Adrenal gland (tissue), 12 donors: ENCODE measurements around the gene NREP. TPM values are rescaled to one million over a fixed set of nuclear protein-coding genes. Genes with fewer than 3 reads are reported as not detected.
A peak's percentile ranks its signal among the peaks of the same experiment; 100 is the strongest.

Experiments
- DNase-seq, 7 donors: peaks; one replicate each; pipeline ENCODE4 v3.0.0-alpha.2; 2019 to 2020
- H3K27ac ChIP-seq, 5 donors: fragments of 200-600 bp; sonication (generic) in 4 of 5; 1 replicate in 3 of 5; 2 replicates in 2 of 5; pipeline versions ENCODE4 v1.5.1 to v1.8.0; 2016 to 2020; ENCODE audit warnings: mild to moderate bottlenecking in 1 of 5
- H3K27me3 ChIP-seq: fragments of 200-600 bp; 2 replicates; pipeline ENCODE4 v1.8.0; 2021
- H3K36me3 ChIP-seq, 2 donors: fragments of 200-600 bp; replicated peaks in 1 of 2; 1 replicate in 1 of 2; 2 replicates in 1 of 2; pipeline versions ENCODE4 v1.5.1 to v1.8.0; 2018 to 2022
- H3K4me1 ChIP-seq, 2 donors: fragments of 200-600 bp; replicated peaks in 1 of 2; 1 replicate in 1 of 2; 2 replicates in 1 of 2; pipeline versions ENCODE4 v1.5.1 to v1.8.0; 2018 to 2021
- H3K4me3 ChIP-seq, 4 donors: fragments of 200-600 bp; sonication (generic) in 3 of 4; one replicate each; pipeline ENCODE4 v1.5.1; 2016 to 2018
- H3K9me3 ChIP-seq, 3 donors: fragments of 200-600 bp; sonication (generic) in 1 of 3; replicated peaks in 1 of 3; 1 replicate in 2 of 3; 2 replicates in 1 of 3; pipeline versions ENCODE4 v1.5.1 to v1.8.0; 2016 to 2021
- POLR2A ChIP-seq, 2 donors: fragments of 450-650 bp; IDR thresholded peaks; one replicate each; pipeline ENCODE4 v1.6.1; 2017; ENCODE audit warnings: antibody characterized with exemption in 2 of 2, mild to moderate bottlenecking in 2 of 2, moderate library complexity in 1 of 2
- WGBS, 4 donors: extraction: QIAGEN DNeasy Blood & Tissue Kit in 2 of 4; methylation state at CpG; one replicate each; pipeline versions ENCODE4 v1.1.5 to v1.1.7; 2013 to 2017; 5-methylcytosine and 5-hydroxymethylcytosine counted together
- intact Hi-C, 2 donors: fragments of 100-400 bp; cut with DNase I; formaldehyde crosslinking; loops; one replicate each; pipeline versions ENCODE4 v1.14.1 to v1.15.0; 2022 to 2023
- polyA plus RNA-seq, 3 donors: library from polyadenylated mRNA; stranded (reverse); fragments of 200-250 nt in 2 of 3; fragments of 350-450 nt in 1 of 3; fragmentation: Illumina TruSeq in 1 of 3; extraction: RNeasy Lipid Tissue Mini Kit (QIAGEN cat#74804) in 1 of 3; gene quantifications; one replicate each; pipeline ENCODE4 v1.2.3, GENCODE V29; 2013 to 2014
- total RNA-seq, 9 donors: library from RNA; depleted of rRNA in 4 of 9; stranded (reverse); fragments of >200 nt in 4 of 9; fragments of 120-200 nt in 1 of 9; fragmentation: NEBNext Ultra II Directional in 1 of 9; extraction: Animal tissue kit (Norgen Biotek cat#: 25700) in 1 of 9; gene quantifications; one replicate each; pipeline versions ENCODE4 v1.1.0 to v1.2.4, GENCODE V29; 2013 to 2023
- TF ChIP-seq, protein P1 (sequence below), 6 experiments: fragments of 450-650 bp in 4 of 6; fragments of 200-600 bp in 2 of 6; sonication (generic) in 1 of 6; IDR thresholded peaks; 1 replicate in 5 of 6; 2 replicates in 1 of 6; pipeline versions ENCODE4 v1.5.1 to v1.8.0; 2016 to 2021; ENCODE audit warnings: antibody characterized with exemption in 6 of 6, mild to moderate bottlenecking in 2 of 6, moderate library complexity in 1 of 6
- donor health status: healthy with polysubstance abuse.
- donor health status: Bipolar disorder and iron deficiency.
- donor health status: DM: yes; HTN: yes; CAD: no.
- donor health status: DM: no; HTN: no; CAD: no.
- donor health status: DM: no; HTN: no; CAD: no.
- donor health status: DM: yes; HTN: yes; CAD: no.

NREP gene
- total and polyA plus RNA-seq, 12 donors = 11.4 to 247 (median 52.8) TPM

DNA sequence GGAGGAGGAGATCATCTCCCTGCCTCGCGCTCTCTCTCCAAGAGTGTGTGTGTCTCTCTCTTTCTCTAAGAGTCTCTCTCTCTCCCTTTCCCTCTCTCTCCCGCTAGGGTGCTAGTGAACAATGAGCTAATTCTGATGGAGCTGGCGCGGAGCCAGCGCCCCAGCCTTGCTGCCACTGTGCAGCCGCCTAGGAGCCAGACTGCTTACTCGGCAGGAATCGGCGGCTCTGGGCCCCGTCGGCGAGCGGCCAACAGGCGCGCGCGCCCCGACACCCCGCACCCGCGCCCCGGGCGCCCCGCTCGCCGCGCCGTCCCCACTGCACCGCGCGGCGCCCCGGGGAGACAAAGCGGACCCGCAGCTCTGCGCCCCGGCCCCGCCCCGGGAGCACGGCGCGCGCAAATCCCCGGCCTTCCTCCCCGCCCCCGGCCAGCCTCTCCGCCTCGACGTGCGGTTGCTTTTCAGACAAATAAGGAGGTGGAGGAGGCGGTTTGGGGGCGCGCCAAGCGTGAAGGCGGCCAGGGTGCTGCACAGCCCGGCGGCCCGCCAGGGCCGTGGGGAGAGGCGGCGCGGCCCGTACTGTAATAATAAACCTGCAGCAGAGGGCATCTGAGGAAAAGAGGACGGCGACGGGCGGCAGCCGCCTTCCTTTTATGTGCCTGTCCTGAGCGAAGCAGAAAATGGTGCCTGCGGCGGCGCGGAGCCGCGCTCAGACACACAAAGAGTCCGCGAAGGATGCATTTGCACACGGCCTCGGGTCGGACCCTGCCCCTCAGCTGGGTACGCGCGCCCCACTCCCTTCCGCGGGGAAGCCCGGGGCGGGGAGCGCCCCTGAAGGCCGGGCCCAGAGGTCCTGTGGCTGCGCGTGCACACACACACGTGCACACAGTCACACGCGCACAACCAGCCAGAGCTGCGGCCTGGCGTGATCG lies 625 bp upstream of the NREP start:
- Histone ChIP-seq H3K4me3 (peak overlapping the region; percentile 22 to 70 (median 43)), H3K9me3 (no peaks in the 10 kb centered on the region), H3K4me1 (peaks cover 3 to 34% of the 10 kb centered on the region in 2 donors), H3K36me3 (no peaks in the 10 kb centered on the region), H3K27me3 (no peaks in the 10 kb centered on the region), H3K27ac (peak overlapping the region; percentile 49 to 99 (median 92))
- DNase-seq = peak; percentile 92 to 97 (median 96)
- 0 to 1% (median 0%) methylated on average over 8 to 98 of the region's 98 CpGs for WGBS, 4 donors
- intact Hi-C loops = no loop called here
- TF ChIP-seq POLR2A (IDR thresholded peaks at IDR 0.05) = peak; percentile 22 to 81
- TF ChIP-seq, protein P1, sequence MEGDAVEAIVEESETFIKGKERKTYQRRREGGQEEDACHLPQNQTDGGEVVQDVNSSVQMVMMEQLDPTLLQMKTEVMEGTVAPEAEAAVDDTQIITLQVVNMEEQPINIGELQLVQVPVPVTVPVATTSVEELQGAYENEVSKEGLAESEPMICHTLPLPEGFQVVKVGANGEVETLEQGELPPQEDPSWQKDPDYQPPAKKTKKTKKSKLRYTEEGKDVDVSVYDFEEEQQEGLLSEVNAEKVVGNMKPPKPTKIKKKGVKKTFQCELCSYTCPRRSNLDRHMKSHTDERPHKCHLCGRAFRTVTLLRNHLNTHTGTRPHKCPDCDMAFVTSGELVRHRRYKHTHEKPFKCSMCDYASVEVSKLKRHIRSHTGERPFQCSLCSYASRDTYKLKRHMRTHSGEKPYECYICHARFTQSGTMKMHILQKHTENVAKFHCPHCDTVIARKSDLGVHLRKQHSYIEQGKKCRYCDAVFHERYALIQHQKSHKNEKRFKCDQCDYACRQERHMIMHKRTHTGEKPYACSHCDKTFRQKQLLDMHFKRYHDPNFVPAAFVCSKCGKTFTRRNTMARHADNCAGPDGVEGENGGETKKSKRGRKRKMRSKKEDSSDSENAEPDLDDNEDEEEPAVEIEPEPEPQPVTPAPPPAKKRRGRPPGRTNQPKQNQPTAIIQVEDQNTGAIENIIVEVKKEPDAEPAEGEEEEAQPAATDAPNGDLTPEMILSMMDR (IDR thresholded peaks at IDR 0.05) = peak; percentile 22 to 76 (median 60)

- H3K27ac ChIP-seq = peak overlapping the region in 3 of 5 donors; percentile 92 to 99 (median 96)
- peak in 1 of 2 donors; percentile 71 for TF ChIP-seq POLR2A (IDR thresholded peaks at IDR 0.05)
- TF ChIP-seq, protein P1 (IDR thresholded peaks at IDR 0.05) = peak in 2 of 6 experiments; percentile 8 to 14
- H3K4me3 ChIP-seq = peak overlapping the region in 2 of 4 donors; percentile 49 to 70
- no peaks in the 10 kb centered on the region for H3K27me3 ChIP-seq
- no peaks in the 10 kb centered on the region for H3K36me3 ChIP-seq
- H3K9me3 ChIP-seq = no peaks in the 10 kb centered on the region
- H3K4me1 ChIP-seq = peaks cover 3 to 34% of the 10 kb centered on the region in 2 donors
- WGBS, 4 donors = 0 to 8% (median 5%) methylated on average over 5 of the region's 5 CpGs
- DNase-seq = peak in 1 of 7 donors; percentile 33
- intact Hi-C loops = no loop called here
Measured at GRCh38 chr5:111755942-111756381, 1.0 kb downstream of the NREP start.

- no peak for TF ChIP-seq POLR2A (IDR thresholded peaks at IDR 0.05)
- TF ChIP-seq, protein P1 (IDR thresholded peaks at IDR 0.05) = no peak
- 52 to 64% (median 63%) methylated on average over 8 of the region's 8 CpGs for WGBS, 4 donors
- Histone ChIP-seq H3K9me3 (no peaks in the 10 kb centered on the region), H3K27ac (peak overlapping the region in 3 of 5 donors; percentile 71 to 96 (median 92)), H3K27me3 (no peaks in the 10 kb centered on the region), H3K4me3 (peak overlapping the region in 1 of 4 donors; percentile 70), H3K4me1 (peaks cover 3 to 34% of the 10 kb centered on the region in 2 donors), H3K36me3 (no peaks in the 10 kb centered on the region)
- intact Hi-C loops = no loop called here
- DNase-seq = no peak
Measured at GRCh38 chr5:111755345-111755941, 1.6 kb downstream of the NREP start.
